Astrocyte of the spinal cord (primary cell): ENCODE results near the gene MYRIP.

ENCODE experiments used
- DNase-seq: peaks from one replicate; pipeline ENCODE4 v3.0.0; 2011; ENCODE audit warnings: low read depth, low spot score
- H3K4me3 ChIP-seq: 2 replicates; pipeline ENCODE4 v1.5.1; 2011; ENCODE audit warnings: low read depth, mild to moderate bottlenecking, low read length, moderate library complexity
- CTCF ChIP-seq: IDR thresholded peaks from 2 replicates; pipeline ENCODE4 v1.5.1; 2012; ENCODE audit warnings: low read depth, mild to moderate bottlenecking, low read length, inconsistent platforms
- in situ Hi-C: cut with HindIII; loops from 2 replicates; pipeline ENCODE4 v1.10.0; 2017; ENCODE audit warnings: low sequenced_read_pairs

MYRIP gene

GRCh38 chr3:40054568-40055222 is 245.3 kb downstream of the MYRIP start:
- DNase-seq: no peak
- in situ Hi-C loops: no loop called here
- TF ChIP-seq CTCF: no peak
- H3K4me3 ChIP-seq: no peak overlapping the region

- TF ChIP-seq CTCF: no peak
- no peak overlapping the region for H3K4me3 ChIP-seq
- no peak for DNase-seq
- in situ Hi-C loops: no loop called here
Observed at GRCh38 chr3:40055361-40055760, 246.0 kb downstream of the MYRIP start.

- H3K4me3 ChIP-seq: no peak overlapping the region
- no peak for DNase-seq
- TF ChIP-seq CTCF: no peak
- in situ Hi-C loops: no loop called here
Observed at GRCh38 chr3:40055956-40056355, 246.5 kb downstream of the MYRIP start.

- no peak for DNase-seq
- in situ Hi-C loops: no loop called here
Observed at GRCh38 chr3:40057077-40057476, 247.7 kb downstream of the MYRIP start.

GRCh38 chr3:40057786-40058185 is 248.4 kb downstream of the MYRIP start:
- in situ Hi-C loops: no loop called here
- no peak for DNase-seq
- no peak for TF ChIP-seq CTCF
- no peak overlapping the region for H3K4me3 ChIP-seq

More at GRCh38 chr3:40057077-40057476, 247.7 kb downstream of the MYRIP start:
- H3K4me3 ChIP-seq: no peak overlapping the region
- no peak for TF ChIP-seq CTCF

GRCh38 chr3:40068636-40069035 is 259.2 kb downstream of the MYRIP start:
- no peak for DNase-seq
- no peak for TF ChIP-seq CTCF
- H3K4me3 ChIP-seq: no peak overlapping the region
- in situ Hi-C loops: no loop called here
